Endothelial cell of umbilical vein (primary cell): ENCODE data around the gene LCN12. TPM values are rescaled to one million over a fixed set of nuclear protein-coding genes. Genes with fewer than 3 reads are reported as not detected.

Source experiments
- BruUV-seq: library from RNA; stranded (reverse); fragments of 400-500 nt; replicated peaks from 2 replicates; lab custom pipeline; 2021; lab: Mats Ljungman, UMichigan
- CTCF ChIA-PET: fragments of 300-600, 350-600 bp; sonication (Branson Sonifier 250); formaldehyde crosslinking; loops from one replicate; lab custom pipeline; 2021; ENCODE audit warnings: antibody characterized with exemption, inconsistent platforms; lab: Charles Lee
- POLR2A ChIA-PET: fragments of 300-600, 350-600 bp; sonication (Branson Sonifier 250); formaldehyde crosslinking; loops from one replicate; lab custom pipeline; 2021; ENCODE audit warnings: antibody characterized with exemption, inconsistent platforms; lab: Charles Lee
- DNase-seq: peaks from one replicate; pipeline ENCODE4 v3.0.0-alpha.2; 2011; ENCODE audit warnings: low read depth, low spot score
- FAIRE-seq: peaks from 2 replicates; lab custom pipeline; 2011; peaks lifted over from hg19 to GRCh38; lab: Jason Lieb, UNC
- H2AFZ ChIP-seq: 2 replicates; pipeline ENCODE4 v1.6.0; 2012; ENCODE audit warnings: low read depth, low read length, control low read depth, inconsistent platforms
- H3K27ac ChIP-seq: 2 replicates; pipeline ENCODE4 v1.5.1; 2011; ENCODE audit warnings: low read depth, mild to moderate bottlenecking, control low read depth, low read length, moderate library complexity; ENCODE audit not compliant: insufficient read depth
- H3K27me3 ChIP-seq, 2 experiments: 2 replicates each; pipeline versions ENCODE4 v1.6.0 to v1.6.1; 2011; ENCODE audit warnings: low read length in 2 of 2, mixed read lengths in 1 of 2; ENCODE audit not compliant: control insufficient read depth in 2 of 2, insufficient read depth in 2 of 2
- H3K36me3 ChIP-seq, 2 experiments: 2 replicates in 1 of 2; 3 replicates in 1 of 2; pipeline ENCODE4 v1.5.1; 2011; ENCODE audit warnings: low read length in 2 of 2, mild to moderate bottlenecking in 1 of 2, moderate library complexity in 1 of 2; ENCODE audit not compliant: control insufficient read depth in 2 of 2, insufficient read depth in 2 of 2; ENCODE audit errors: extremely low read depth in 1 of 2
- H3K4me1 ChIP-seq: 3 replicates; pipeline ENCODE4 v1.5.1; 2011; ENCODE audit warnings: mild to moderate bottlenecking, low read length; ENCODE audit not compliant: control insufficient read depth, insufficient read depth; ENCODE audit errors: extremely low read depth
- H3K4me2 ChIP-seq: 2 replicates; pipeline ENCODE4 v1.6.1; 2011; ENCODE audit warnings: low read length, control low read depth, mixed read lengths; ENCODE audit not compliant: insufficient read depth
- H3K4me3 ChIP-seq, 3 experiments: fragments of 200-600 bp in 1 of 3; sonication (generic), shearing (Covaris generic) in 1 of 3; replicated peaks in 1 of 3; 2 replicates each; pipeline ENCODE4 v1.5.1; 2011 to 2016; ENCODE audit warnings: control low read depth in 3 of 3, low read length in 3 of 3, mild to moderate bottlenecking in 2 of 3, inconsistent platforms in 1 of 3, low read depth in 1 of 3, moderate library complexity in 1 of 3; ENCODE audit not compliant: insufficient read depth in 1 of 3
- H3K79me2 ChIP-seq: 2 replicates; pipeline ENCODE4 v1.6.0; 2012; ENCODE audit warnings: low read length, inconsistent platforms; ENCODE audit not compliant: control insufficient read depth, insufficient read depth
- H3K9ac ChIP-seq: replicated peaks from 2 replicates; pipeline ENCODE3; 2011; ENCODE audit warnings: low read length, control low read depth; ENCODE audit not compliant: insufficient read depth; ENCODE audit errors: extremely low read depth
- H3K9me1 ChIP-seq: replicated peaks from 3 replicates; pipeline ENCODE4 v1.6.0; 2011; ENCODE audit warnings: mild to moderate bottlenecking, low read length; ENCODE audit not compliant: control insufficient read depth, insufficient read depth; ENCODE audit errors: extremely low read depth
- H3K9me3 ChIP-seq: replicated peaks from 2 replicates; pipeline ENCODE4 v1.5.1; 2012; ENCODE audit warnings: low read length, inconsistent platforms; ENCODE audit not compliant: control insufficient read depth, insufficient read depth
- H4K20me1 ChIP-seq: replicated peaks from 2 replicates; pipeline ENCODE3; 2011; ENCODE audit warnings: mild to moderate bottlenecking, low read length; ENCODE audit not compliant: control insufficient read depth, insufficient read depth; ENCODE audit errors: extremely low read depth
- EZH2 ChIP-seq: IDR thresholded peaks from 2 replicates; pipeline ENCODE4 v1.6.1; 2012; ENCODE audit warnings: borderline replicate concordance, low read depth, mild to moderate bottlenecking, moderate library complexity, low read length, inconsistent platforms; ENCODE audit not compliant: severe bottlenecking
- FOS ChIP-seq: IDR thresholded peaks from 2 replicates; pipeline ENCODE4 v1.6.1; 2011; ENCODE audit warnings: mild to moderate bottlenecking, low read length, moderate library complexity, borderline replicate concordance; ENCODE audit not compliant: insufficient read depth
- GATA2 ChIP-seq: IDR thresholded peaks from 2 replicates; pipeline ENCODE4 v1.7.0; 2011; ENCODE audit warnings: low read depth, mild to moderate bottlenecking, moderate library complexity, mixed read lengths, low read length; ENCODE audit not compliant: insufficient read length, insufficient read depth
- JUN ChIP-seq: IDR thresholded peaks from 2 replicates; pipeline ENCODE4 v1.6.1; 2011; ENCODE audit warnings: borderline replicate concordance, low read depth; ENCODE audit not compliant: insufficient read length, insufficient read depth
- MAX ChIP-seq: IDR thresholded peaks from 2 replicates; pipeline ENCODE4 v1.6.1; 2011; ENCODE audit not compliant: insufficient read depth, insufficient read length
- MYC ChIP-seq: IDR thresholded peaks from one replicate; pipeline ENCODE4 v1.6.1; 2011; ENCODE audit warnings: mild to moderate bottlenecking, low read depth, low read length
- POLR2A ChIP-seq: IDR thresholded peaks from 2 replicates; pipeline ENCODE4 v1.6.1; 2012; ENCODE audit warnings: low read depth, mild to moderate bottlenecking, control low read depth, low read length
- POLR2AphosphoS5 ChIP-seq: IDR thresholded peaks from 2 replicates; pipeline ENCODE4 v1.6.1; 2012; ENCODE audit warnings: low read depth, mild to moderate bottlenecking, control low read depth, low read length, moderate library complexity; ENCODE audit not compliant: insufficient read depth
- dilution Hi-C: fragments of 300-500 bp; cut with MboI; formaldehyde crosslinking; loops from one replicate; pipeline ENCODE4 v1.15.0; 2019; ENCODE audit warnings: low sequenced_read_pairs; ENCODE audit not compliant: extremely low pct_ligation_motif_present
- intact Hi-C: fragments of 100-400 bp; cut with micrococcal nuclease; formaldehyde crosslinking; loops from one replicate; pipeline ENCODE4 v1.10.0; 2022
- polyA plus RNA-seq, 4 experiments: library from polyadenylated mRNA; depleted of rRNA in 3 of 4; stranded (reverse) in 3 of 4; unstranded in 1 of 4; fragments of >200 nt; gene quantifications; 2 replicates each; pipeline versions ENCODE4 v1.2.1 to v1.2.3, GENCODE V29; 2011 to 2012; ENCODE audit warnings: missing spikeins in 1 of 4
- total RNA-seq: library from RNA; stranded (reverse); gene quantifications from 2 replicates; pipeline ENCODE4 v1.2.3, GENCODE V29; 2021
- TF ChIP-seq, protein P1 (sequence below), 2 donors: IDR thresholded peaks; 1 replicate in 1 of 2; 2 replicates in 1 of 2; pipeline ENCODE4 v1.5.1; 2011; ENCODE audit warnings: low read length in 2 of 2, mild to moderate bottlenecking in 2 of 2, moderate library complexity in 2 of 2, control low read depth in 1 of 2, inconsistent platforms in 1 of 2, low read depth in 1 of 2; ENCODE audit not compliant: insufficient read depth in 1 of 2; ENCODE audit errors: extremely low read depth in 1 of 2

Gene LCN12
- total and polyA plus RNA-seq, 2 donors (not counting 3 experiments of a cell fraction or from before 2014, with no cell fraction given) = 0.35 to 0.52 TPM

- CTCF ChIA-PET = interaction anchor here (1.1 to 1.8 kb wide), 2 partner anchors 12 to 41 kb away, joined by 3 to 6 read pairs; no protein-coding TSS in a partner anchor
- H3K4me3 ChIP-seq = no peak overlapping the region
- H3K27ac ChIP-seq = no peak overlapping the region
- no TSS peak for BruUV-seq
- H4K20me1 ChIP-seq = no peaks in the 10 kb centered on the region
- no peak overlapping the region for H3K9ac ChIP-seq
- H3K9me1 ChIP-seq = no peaks in the 10 kb centered on the region
- dilution Hi-C loops (loop anchor here (25.0 kb wide), 1 partner anchor 114 kb away; the partner anchor contains the start of gene RABL6), intact Hi-C loops (no loop called here)
- H3K4me2 ChIP-seq = no peak overlapping the region
- H3K79me2 ChIP-seq = no peaks in the 10 kb centered on the region
- peaks cover 0 to 12% of the 10 kb centered on the region in 2 experiments for H3K36me3 ChIP-seq
- no peak for TF ChIP-seq MAX
- no peak for TF ChIP-seq POLR2A
- no peak for TF ChIP-seq JUN
- TF ChIP-seq POLR2AphosphoS5 = no peak
- TF ChIP-seq FOS = no peak
- H3K27me3 ChIP-seq = no peaks in the 10 kb centered on the region
- no peak overlapping the region for H2AFZ ChIP-seq
- FAIRE-seq (no peak), DNase-seq (no peak)
- H3K9me3 ChIP-seq = no peaks in the 10 kb centered on the region
- peaks cover 12% of the 10 kb centered on the region for H3K4me1 ChIP-seq
- POLR2A ChIA-PET = no interaction called here
Measured at GRCh38 chr9:136926749-136927148, 25.3 kb upstream of the LCN12 start.

DNA sequence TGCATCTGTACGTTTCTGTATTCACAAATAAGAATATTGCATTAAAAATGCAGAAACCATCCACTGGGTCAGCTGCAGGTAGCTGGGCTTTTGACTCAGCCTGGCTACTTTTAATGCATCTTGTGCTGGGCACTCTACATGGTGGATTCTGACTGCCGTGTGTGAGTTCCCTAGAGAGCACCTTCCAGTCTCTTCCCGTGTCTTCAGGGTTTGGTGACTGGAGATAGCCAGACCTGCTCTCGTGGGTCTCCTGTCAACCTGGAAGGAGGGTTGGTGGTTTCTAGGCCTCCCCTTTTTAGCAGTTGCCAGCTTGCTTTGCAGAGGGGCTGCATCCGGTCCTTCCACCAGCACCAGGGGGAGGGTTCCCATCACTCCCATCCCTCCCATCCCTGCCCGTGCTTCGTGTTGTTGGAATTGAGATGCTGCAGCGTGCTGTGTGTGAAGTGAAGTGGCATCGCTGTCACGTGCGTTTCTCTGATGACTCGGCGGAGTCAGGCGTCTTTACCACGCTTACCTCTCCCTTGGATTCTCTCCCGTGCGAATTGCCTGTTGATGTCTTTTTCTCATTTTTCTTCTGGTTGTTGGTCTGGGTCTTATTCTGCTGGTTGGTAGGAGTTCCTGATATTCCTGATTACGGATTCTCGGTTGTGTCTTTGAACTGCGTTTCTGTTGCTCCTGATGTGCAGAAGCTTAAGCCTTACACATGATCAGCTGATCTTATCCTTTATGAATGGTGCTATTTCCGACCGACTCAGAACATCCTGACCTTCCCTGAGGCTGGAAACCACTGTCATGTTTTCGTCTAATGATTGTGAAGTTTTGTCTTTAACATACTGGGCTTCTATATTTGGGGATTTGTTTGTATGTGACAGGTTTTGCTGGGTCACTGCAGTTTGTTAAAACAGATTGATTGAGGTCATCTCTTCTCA lies 24.5 kb upstream of the LCN12 start:
- Histone ChIP-seq H3K79me2 (no peaks in the 10 kb centered on the region), H3K27me3 (no peaks in the 10 kb centered on the region), H3K9ac (no peak overlapping the region), H4K20me1 (no peaks in the 10 kb centered on the region), H3K9me3 (no peaks in the 10 kb centered on the region), H3K4me1 (peaks cover 12% of the 10 kb centered on the region), H3K9me1 (no peaks in the 10 kb centered on the region), H3K36me3 (peaks cover 0 to 10% of the 10 kb centered on the region in 2 experiments), H3K4me2 (no peak overlapping the region), H3K4me3 (no peak overlapping the region), H3K27ac (no peak overlapping the region), H2AFZ (no peak overlapping the region)
- POLR2A ChIA-PET = no interaction called here
- FAIRE-seq (peak; percentile 83), DNase-seq (no peak)
- intact Hi-C loops = no loop called here
- dilution Hi-C loops = loop anchor here (25.0 kb wide), 1 partner anchor 115 kb away; the partner anchor contains the start of gene RABL6
- BruUV-seq = no TSS peak
- CTCF ChIA-PET = interaction anchor here (0.6 kb wide), 1 partner anchor 10 kb away, joined by 3 read pairs; no protein-coding TSS in a partner anchor
- TF ChIP-seq POLR2A (no peak), JUN (no peak), GATA2 (no peak), POLR2AphosphoS5 (no peak), EZH2 (no peak), MAX (no peak), MYC (no peak), FOS (no peak)
- TF ChIP-seq, protein P1, sequence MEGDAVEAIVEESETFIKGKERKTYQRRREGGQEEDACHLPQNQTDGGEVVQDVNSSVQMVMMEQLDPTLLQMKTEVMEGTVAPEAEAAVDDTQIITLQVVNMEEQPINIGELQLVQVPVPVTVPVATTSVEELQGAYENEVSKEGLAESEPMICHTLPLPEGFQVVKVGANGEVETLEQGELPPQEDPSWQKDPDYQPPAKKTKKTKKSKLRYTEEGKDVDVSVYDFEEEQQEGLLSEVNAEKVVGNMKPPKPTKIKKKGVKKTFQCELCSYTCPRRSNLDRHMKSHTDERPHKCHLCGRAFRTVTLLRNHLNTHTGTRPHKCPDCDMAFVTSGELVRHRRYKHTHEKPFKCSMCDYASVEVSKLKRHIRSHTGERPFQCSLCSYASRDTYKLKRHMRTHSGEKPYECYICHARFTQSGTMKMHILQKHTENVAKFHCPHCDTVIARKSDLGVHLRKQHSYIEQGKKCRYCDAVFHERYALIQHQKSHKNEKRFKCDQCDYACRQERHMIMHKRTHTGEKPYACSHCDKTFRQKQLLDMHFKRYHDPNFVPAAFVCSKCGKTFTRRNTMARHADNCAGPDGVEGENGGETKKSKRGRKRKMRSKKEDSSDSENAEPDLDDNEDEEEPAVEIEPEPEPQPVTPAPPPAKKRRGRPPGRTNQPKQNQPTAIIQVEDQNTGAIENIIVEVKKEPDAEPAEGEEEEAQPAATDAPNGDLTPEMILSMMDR (IDR thresholded peaks at IDR 0.05; ENCODE audit: extremely low read depth in 1 of 2, insufficient read depth in 1 of 2, low read depth in 1 of 2, low read length in 2 of 2) = no peak
